Fibroblast of skin of left quadriceps (primary cell): ENCODE results near the gene NUBP2.

ENCODE experiments used
- DNase-seq, 2 experiments: peaks; one replicate each; pipeline ENCODE4 v3.0.0-alpha.2; 2013; ENCODE audit warnings: low read depth in 2 of 2

NUBP2 gene

GRCh38 chr16:1809281-1809801, 26.6 kb downstream of the NUBP2 start:
- no peak for DNase-seq

- no peak for DNase-seq
Observed at GRCh38 chr16:1810106-1810505, 27.3 kb downstream of the NUBP2 start.

GRCh38 chr16:1810536-1810935, 27.8 kb downstream of the NUBP2 start:
- no peak for DNase-seq

GRCh38 chr16:1812732-1813163, 30.0 kb downstream of the NUBP2 start:
- peak; percentile 10 to 23 for DNase-seq

- DNase-seq = no peak
Observed at GRCh38 chr16:1815461-1815860, 32.7 kb downstream of the NUBP2 start.

- no peak for DNase-seq
Observed at GRCh38 chr16:1816396-1817275, 33.9 kb downstream of the NUBP2 start.

- no peak for DNase-seq
Observed at GRCh38 chr16:1817276-1817589, 34.5 kb downstream of the NUBP2 start.

GRCh38 chr16:1817716-1818115, 35.0 kb downstream of the NUBP2 start:
- DNase-seq = no peak

GRCh38 chr16:1818204-1818872, 35.6 kb downstream of the NUBP2 start:
- DNase-seq = no peak

- DNase-seq = no peak
Observed at GRCh38 chr16:1818873-1819525, 36.2 kb downstream of the NUBP2 start.

GRCh38 chr16:1819611-1820010, 36.9 kb downstream of the NUBP2 start:
- DNase-seq = no peak

GRCh38 chr16:1820096-1820945, 37.6 kb downstream of the NUBP2 start:
- no peak for DNase-seq

GRCh38 chr16:1820946-1821290, 38.2 kb downstream of the NUBP2 start:
- no peak for DNase-seq

- no peak for DNase-seq
Observed at GRCh38 chr16:1821861-1822611, 39.3 kb downstream of the NUBP2 start.

GRCh38 chr16:1822801-1823200, 40.0 kb downstream of the NUBP2 start:
- no peak for DNase-seq

- peak in 1 of 2 experiments; percentile 3 for DNase-seq
Observed at GRCh38 chr16:1823821-1824220, 41.1 kb downstream of the NUBP2 start.

GRCh38 chr16:1825381-1825863, 42.7 kb downstream of the NUBP2 start:
- no peak for DNase-seq

GRCh38 chr16:1825864-1826690, 43.3 kb downstream of the NUBP2 start:
- DNase-seq = peak in 1 of 2 experiments; percentile 5

- peak; percentile 84 for DNase-seq
Observed at GRCh38 chr16:1826691-1827573, 44.2 kb downstream of the NUBP2 start, which contains the start of the genes FAHD1 and HAGH. TSS of gene FAHD1 (plus strand) at chr16:1827206. CDS start at chr16:1827239, 33 bp downstream. TSS of gene HAGH (minus strand) at chr16:1826825. CDS start at chr16:1826787, 38 bp downstream.
